Ureter (tissue), 1 donor: ENCODE measurements around the gene SLA2. TPM values are rescaled to one million over a fixed set of nuclear protein-coding genes. Genes with fewer than 3 reads are reported as not detected.
"Not testable (repeated sequence)": the region's sequence is repeated elsewhere in the genome, so short reads cannot be mapped to it uniquely, and the experiment has no call there.

Experiments
- DNase-seq: peaks from one replicate; pipeline ENCODE4 v3.0.0-alpha.2; 2020; ENCODE audit warnings: low spot score
- total RNA-seq: library from RNA; stranded (reverse); gene quantifications from one replicate; pipeline ENCODE4 v1.2.4, GENCODE V29; 2023
- donor health status: DM: yes; HTN: yes; CAD: no.

Gene SLA2
- total RNA-seq, 1 donor from 2014 or later: 1.5 TPM

- no peak for DNase-seq
Observed at GRCh38 chr20:36645353-36645752, 643 bp downstream of the SLA2 start.

GRCh38 chr20:36644706-36645095, 1.3 kb downstream of the SLA2 start:
- DNase-seq: no peak

GRCh38 chr20:36644032-36644705, 1.8 kb downstream of the SLA2 start:
- no peak for DNase-seq

GRCh38 chr20:36642136-36642535, 3.9 kb downstream of the SLA2 start:
- DNase-seq: no peak

GRCh38 chr20:36641506-36641843, 4.5 kb downstream of the SLA2 start:
- DNase-seq: no peak

GRCh38 chr20:36638876-36639400, 7.1 kb downstream of the SLA2 start:
- DNase-seq: not testable (repeated sequence)

GRCh38 chr20:36634342-36634741, 11.7 kb downstream of the SLA2 start:
- DNase-seq: no peak

GRCh38 chr20:36633285-36633772, 12.7 kb downstream of the SLA2 start:
- DNase-seq: no peak

GRCh38 chr20:36632487-36633284, 13.3 kb downstream of the SLA2 start:
- DNase-seq: no peak

- DNase-seq: no peak
Observed at GRCh38 chr20:36632147-36632486, 13.9 kb downstream of the SLA2 start.

GRCh38 chr20:36631646-36632045, 14.3 kb downstream of the SLA2 start:
- DNase-seq: no peak

GRCh38 chr20:36629719-36630681, 16.0 kb downstream of the SLA2 start:
- no peak for DNase-seq

- DNase-seq: no peak
Observed at GRCh38 chr20:36628076-36628475, 17.9 kb downstream of the SLA2 start.

GRCh38 chr20:36624944-36625324, 21.1 kb downstream of the SLA2 start:
- no peak for DNase-seq

GRCh38 chr20:36624068-36624943, 21.7 kb downstream of the SLA2 start:
- no peak for DNase-seq

- no peak for DNase-seq
Observed at GRCh38 chr20:36623444-36623843, 22.6 kb downstream of the SLA2 start.

GRCh38 chr20:36620917-36621316, 25.1 kb downstream of the SLA2 start:
- DNase-seq: no peak

- no peak for DNase-seq
Observed at GRCh38 chr20:36614781-36615557, 31.0 kb downstream of the SLA2 start.

GRCh38 chr20:36613974-36614373, 32.0 kb downstream of the SLA2 start:
- DNase-seq: no peak

- DNase-seq: no peak
Observed at GRCh38 chr20:36611625-36612024, 34.4 kb downstream of the SLA2 start.
